H9 (cell line): ENCODE data around the gene FAM219A. TPM values are rescaled to one million over a fixed set of nuclear protein-coding genes. Genes with fewer than 3 reads are reported as not detected.

Source experiments
- DNase-seq: peaks from one replicate; pipeline ENCODE4 v3.0.0-alpha.2; 2017
- H2AFZ ChIP-seq: one replicate; pipeline ENCODE4 v1.6.1; 2013; ENCODE audit warnings: mild to moderate bottlenecking, low read length, control low read depth, moderate library complexity
- H2AK5ac ChIP-seq: 2 replicates; pipeline ENCODE4 v1.6.1; 2013; ENCODE audit warnings: low read length, control low read depth, mixed read lengths; ENCODE audit not compliant: insufficient read length
- H2BK120ac ChIP-seq: one replicate; pipeline ENCODE4 v1.6.1; 2013; ENCODE audit warnings: low read depth, mild to moderate bottlenecking, low read length, control low read depth, inconsistent platforms; ENCODE audit not compliant: poor library complexity, severe bottlenecking
- H2BK12ac ChIP-seq: 2 replicates; pipeline ENCODE4 v1.6.1; 2013; ENCODE audit warnings: low read length, control low read depth, mixed read lengths, low read depth; ENCODE audit not compliant: insufficient read length
- H2BK15ac ChIP-seq: 2 replicates; pipeline ENCODE4 v1.6.1; 2013; ENCODE audit warnings: low read depth, low read length, control low read depth
- H2BK20ac ChIP-seq: one replicate; pipeline ENCODE4 v1.6.1; 2013; ENCODE audit warnings: low read depth, mild to moderate bottlenecking, low read length, control low read depth, inconsistent platforms; ENCODE audit not compliant: poor library complexity, severe bottlenecking
- H2BK5ac ChIP-seq: 2 replicates; pipeline ENCODE4 v1.6.1; 2013; ENCODE audit warnings: low read length, control low read depth, mixed read lengths; ENCODE audit not compliant: insufficient read length
- H3K14ac ChIP-seq: 2 replicates; pipeline ENCODE4 v1.6.1; 2013; ENCODE audit warnings: low read length, control low read depth; ENCODE audit not compliant: insufficient read depth
- H3K18ac ChIP-seq: 2 replicates; pipeline ENCODE4 v1.6.1; 2013; ENCODE audit warnings: low read depth, mild to moderate bottlenecking, mixed read lengths, low read length, control low read depth; ENCODE audit not compliant: insufficient read length
- H3K23ac ChIP-seq: 2 replicates; pipeline ENCODE4 v1.6.1; 2013; ENCODE audit warnings: low read length, control low read depth, mixed read lengths, low read depth; ENCODE audit not compliant: insufficient read length
- H3K23me2 ChIP-seq: 2 replicates; pipeline ENCODE4 v1.6.1; 2013; ENCODE audit warnings: low read depth, mild to moderate bottlenecking, mixed read lengths, low read length, control low read depth; ENCODE audit not compliant: insufficient read length, poor library complexity, severe bottlenecking
- H3K27ac ChIP-seq: 2 replicates; pipeline ENCODE4 v1.5.1; 2013; ENCODE audit warnings: low read length, control low read depth, mixed read lengths, low read depth; ENCODE audit not compliant: insufficient read length
- H3K27me3 ChIP-seq: 2 replicates; pipeline ENCODE4 v1.6.1; 2013; ENCODE audit warnings: low read length, control low read depth, inconsistent platforms; ENCODE audit not compliant: insufficient read depth
- H3K4ac ChIP-seq: 2 replicates; pipeline ENCODE4 v1.6.1; 2013; ENCODE audit warnings: low read depth, mild to moderate bottlenecking, control low read depth, inconsistent platforms, low read length, moderate library complexity
- H3K4me1 ChIP-seq: 2 replicates; pipeline ENCODE4 v1.6.1; 2013; ENCODE audit warnings: low read length, control low read depth, inconsistent platforms; ENCODE audit not compliant: insufficient read depth
- H3K4me2 ChIP-seq: 2 replicates; pipeline ENCODE4 v1.6.1; 2013; ENCODE audit warnings: low read length, control low read depth, mixed read lengths; ENCODE audit not compliant: insufficient read length, insufficient read depth
- H3K56ac ChIP-seq: 2 replicates; pipeline ENCODE4 v1.6.1; 2013; ENCODE audit warnings: low read depth, mild to moderate bottlenecking, mixed read lengths, low read length, control low read depth; ENCODE audit not compliant: insufficient read length
- H3K79me1 ChIP-seq: 2 replicates; pipeline ENCODE4 v1.6.1; 2013; ENCODE audit warnings: low read depth, mild to moderate bottlenecking, moderate library complexity, low read length, control low read depth, inconsistent platforms; ENCODE audit not compliant: insufficient read depth, poor library complexity, severe bottlenecking
- H3K79me2 ChIP-seq: 2 replicates; pipeline ENCODE4 v1.6.1; 2013; ENCODE audit warnings: low read length, control low read depth, inconsistent platforms; ENCODE audit not compliant: insufficient read depth
- H3K9ac ChIP-seq: 2 replicates; pipeline ENCODE4 v1.6.1; 2013; ENCODE audit warnings: low read length, control low read depth, mixed read lengths; ENCODE audit not compliant: insufficient read length; ENCODE audit errors: extremely low read depth
- H3K9me3 ChIP-seq: one replicate; pipeline ENCODE4 v1.6.1; 2013; ENCODE audit warnings: low read depth, low read length, inconsistent platforms; ENCODE audit not compliant: control insufficient read depth
- H3T11ph ChIP-seq: one replicate; pipeline ENCODE4 v1.6.1; 2013; ENCODE audit warnings: mild to moderate bottlenecking, low read length, control low read depth, inconsistent platforms
- H4K20me1 ChIP-seq: one replicate; pipeline ENCODE4 v1.6.1; 2013; ENCODE audit not compliant: control insufficient read depth, insufficient read length, insufficient read depth
- H4K5ac ChIP-seq: 2 replicates; pipeline ENCODE4 v1.6.1; 2013; ENCODE audit warnings: low read depth, mild to moderate bottlenecking, mixed read lengths, low read length, control low read depth; ENCODE audit not compliant: insufficient read length
- H4K8ac ChIP-seq: replicated peaks from 2 replicates; pipeline ENCODE4 v1.6.1; 2013; ENCODE audit warnings: low read length, control low read depth, mixed read lengths, low read depth; ENCODE audit not compliant: insufficient read length
- H4K91ac ChIP-seq: 2 replicates; pipeline ENCODE4 v1.6.1; 2013; ENCODE audit warnings: low read depth, mild to moderate bottlenecking, moderate library complexity, mixed read lengths, low read length, control low read depth; ENCODE audit not compliant: insufficient read length
- H3K27ac Mint-ChIP-seq, 3 experiments: 2 replicates in 2 of 3; 3 replicates in 1 of 3; pipeline ENCODE4 v1.8.0; 2020 to 2021; ENCODE audit warnings: mixed read lengths in 3 of 3, mild to moderate bottlenecking in 1 of 3, moderate library complexity in 1 of 3
- H3K27me3 Mint-ChIP-seq: 2 replicates; pipeline ENCODE4 v1.8.0; 2021; ENCODE audit warnings: low read depth, mild to moderate bottlenecking, moderate library complexity, mixed read lengths
- H3K36me3 Mint-ChIP-seq, 3 experiments: 2 replicates in 2 of 3; 3 replicates in 1 of 3; pipeline ENCODE4 v1.8.0; 2020 to 2021; ENCODE audit warnings: low read depth in 3 of 3, mixed read lengths in 3 of 3; ENCODE audit not compliant: insufficient read depth in 1 of 3
- H3K4me1 Mint-ChIP-seq, 2 experiments: 2 replicates each; pipeline ENCODE4 v1.8.0; 2020; ENCODE audit warnings: mixed read lengths in 2 of 2
- H3K4me3 Mint-ChIP-seq, 2 experiments: 2 replicates in 1 of 2; 3 replicates in 1 of 2; pipeline ENCODE4 v1.8.0; 2020 to 2021; ENCODE audit warnings: mild to moderate bottlenecking in 2 of 2, mixed read lengths in 2 of 2, moderate library complexity in 1 of 2
- H3K9me3 Mint-ChIP-seq, 2 experiments: 2 replicates in 1 of 2; 3 replicates in 1 of 2; pipeline ENCODE4 v1.8.0; 2020; ENCODE audit warnings: mild to moderate bottlenecking in 2 of 2, mixed read lengths in 2 of 2, moderate library complexity in 1 of 2
- CTCF ChIP-seq: fragments of 200-600 bp; sonication (generic); conservative IDR thresholded peaks from 3 replicates; pipeline ENCODE4 v1.8.0; 2021; ENCODE audit warnings: antibody characterized with exemption, mild to moderate bottlenecking
- WGBS: extraction: QIAGEN DNeasy Blood & Tissue Kit; methylation state at CpG from one replicate; pipeline ENCODE4 v1.1.7; 2013; ENCODE audit warnings: missing lambda C conversion rate, low lambda C conversion rate, mixed read lengths; ENCODE audit not compliant: insufficient read length; ENCODE audit errors: extremely low coverage; 5-methylcytosine and 5-hydroxymethylcytosine counted together
- total RNA-seq: library from RNA; stranded (reverse); gene quantifications from 2 replicates; pipeline ENCODE4 v1.2.1, GENCODE V29; 2021

Gene FAM219A
- total RNA-seq, 1 experiment from 2014 or later: 16.7 TPM

DNA sequence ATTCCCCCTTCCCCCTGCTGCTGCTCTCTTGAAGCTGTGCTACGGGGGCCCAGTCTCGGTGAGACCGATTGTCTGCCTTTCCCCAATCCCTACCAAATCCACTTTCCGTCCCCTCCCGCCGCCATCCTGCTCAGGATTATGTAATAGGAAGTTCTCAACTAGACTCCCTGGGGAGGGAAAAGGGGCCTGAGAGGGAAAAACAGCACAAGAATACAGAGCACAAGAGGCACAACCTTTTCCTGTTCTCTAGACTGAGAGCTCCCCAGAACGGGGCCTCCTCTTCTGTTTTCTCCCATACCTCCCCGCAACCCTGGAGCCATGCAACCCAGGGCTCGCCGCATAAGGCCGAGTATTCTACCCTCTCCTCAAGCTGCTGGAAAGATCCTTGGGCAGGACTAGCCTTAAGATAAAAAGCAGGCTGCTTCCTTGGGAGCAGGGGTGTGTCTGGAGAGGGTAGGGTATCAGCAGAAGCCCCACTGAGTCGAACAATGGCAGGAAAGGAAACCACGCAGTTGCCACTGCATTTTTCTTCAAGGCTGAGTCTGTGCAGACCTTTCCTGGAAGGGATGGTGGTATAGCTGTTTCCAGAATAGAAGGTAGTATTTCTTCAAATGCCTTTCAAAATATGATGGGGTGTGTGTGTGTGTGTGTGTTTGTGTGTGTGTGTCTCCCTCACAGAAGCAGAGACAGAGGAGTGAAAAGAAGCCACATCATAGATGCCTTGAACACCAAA, 94.6 kb downstream of the FAM219A start:
- H3K79me2 ChIP-seq: no peaks in the 10 kb centered on the region
- H3K18ac ChIP-seq: no peak overlapping the region
- no peaks in the 10 kb centered on the region for H4K20me1 ChIP-seq
- H2AFZ ChIP-seq: peak overlapping the region; percentile 59
- Mint-ChIP-seq H3K4me1 (peaks cover 25 to 26% of the 10 kb centered on the region in 2 experiments), H3K9me3 (peaks cover 7 to 20% of the 10 kb centered on the region in 2 experiments; a peak in 4 of 5 replicates), H3K27ac (peak overlapping the region; percentile 84 to 95 (median 89); a peak in 5 of 7 replicates), H3K4me3 (peak overlapping the region; percentile 47 to 61), H3K36me3 (peaks cover 16 to 20% (median 17%) of the 10 kb centered on the region in 3 experiments; a peak in 6 of 7 replicates), H3K27me3 (peaks cover 14% of the 10 kb centered on the region)
- no peak overlapping the region for H2BK15ac ChIP-seq
- no peaks in the 10 kb centered on the region for H3K9me3 ChIP-seq
- H4K5ac ChIP-seq: no peak overlapping the region
- no peak overlapping the region for H3K27ac ChIP-seq
- H2BK120ac ChIP-seq: no peak overlapping the region
- peak overlapping the region; percentile 41; the same call in 1 of the 2 replicates for H3K14ac ChIP-seq
- no peak overlapping the region for H2BK20ac ChIP-seq
- no peak overlapping the region for H2BK5ac ChIP-seq
- no peak overlapping the region for H3K56ac ChIP-seq
- no peak overlapping the region for H4K91ac ChIP-seq
- H3K4me2 ChIP-seq: peak overlapping the region; percentile 43
- H3K27me3 ChIP-seq: no peaks in the 10 kb centered on the region
- no peak overlapping the region for H2AK5ac ChIP-seq
- no peaks in the 10 kb centered on the region for H3K23me2 ChIP-seq
- H3K4me1 ChIP-seq: peaks cover 24% of the 10 kb centered on the region
- no peak overlapping the region for H3T11ph ChIP-seq
- peak overlapping the region; percentile 2 for H3K9ac ChIP-seq
- no CpG with 5 or more reads among the region's 13 CpGs for WGBS
- no peak overlapping the region for H3K4ac ChIP-seq
- H3K23ac ChIP-seq: no peak overlapping the region
- no peak for TF ChIP-seq CTCF
- no peaks in the 10 kb centered on the region for H3K79me1 ChIP-seq
- DNase-seq: peak; percentile 57
- H4K8ac ChIP-seq: no peak overlapping the region
- no peak overlapping the region for H2BK12ac ChIP-seq
